HCT116 (cell line): Measurements from ENCODE around the gene LIPA. TPM values are rescaled to one million over a fixed set of nuclear protein-coding genes. Genes with fewer than 3 reads are reported as not detected.

Source experiments
- ATAC-seq: fragments of 200-7000 bp; cut with Tn5 transposase; 2 replicates; pipeline ENCODE4 v1.9.1; 2020; ENCODE audit warnings: mild to moderate bottlenecking, moderate library complexity
- BruUV-seq: library from RNA; stranded (reverse); fragments of 400-500 nt; replicated peaks from 2 replicates; lab custom pipeline; 2021; lab: Mats Ljungman, UMichigan
- CTCF ChIA-PET: fragments of 300-600 bp; sonication (Branson Sonifier 250); formaldehyde crosslinking; loops from one replicate; lab custom pipeline; 2021; ENCODE audit warnings: antibody characterized with exemption; lab: Charles Lee
- POLR2A ChIA-PET: fragments of 300-600, 350-600 bp; sonication (Branson Sonifier 250); formaldehyde crosslinking; loops from one replicate; lab custom pipeline; 2021; ENCODE audit warnings: antibody characterized with exemption; lab: Charles Lee
- RAD21 ChIA-PET, 2 experiments: fragments of 300-600 bp; sonication (Branson Sonifier 250); formaldehyde crosslinking; loops; one replicate each; lab custom pipeline; 2023; ENCODE audit warnings: low total read pairs in 2 of 2; ENCODE audit not compliant: uncharacterized antibody in 2 of 2, unreplicated experiment in 2 of 2, low non-redundant PET in 1 of 2; lab: Charles Lee
- DNase-seq: peaks from one replicate; pipeline ENCODE4 v3.0.0-alpha.2; 2010; ENCODE audit warnings: low read depth, low spot score
- H2AFZ ChIP-seq: fragments of 200-600 bp; shearing (Covaris generic), sonication (generic); 2 replicates; pipeline ENCODE4 v1.6.1; 2017; ENCODE audit warnings: low read depth, mixed run types, mixed read lengths, antibody characterized with exemption, low read length; ENCODE audit not compliant: poor library complexity, severe bottlenecking
- H3K27ac ChIP-seq: 2 replicates; pipeline ENCODE4 v1.5.1; 2012; ENCODE audit warnings: low read depth, low read length
- H3K27me3 ChIP-seq: fragments of 200-600 bp; sonication (generic); 2 replicates; pipeline ENCODE4 v1.6.1; 2016; ENCODE audit warnings: mixed run types, low read length, mixed read lengths; ENCODE audit not compliant: insufficient read depth
- H3K36me3 ChIP-seq, 2 experiments: fragments of 200-500 bp in 1 of 2; fragments of 200-600 bp in 1 of 2; sonication (Bioruptor generic) in 1 of 2; sonication (generic) in 1 of 2; 2 replicates each; pipeline versions ENCODE4 v1.5.1 to v1.6.1; 2014 to 2016; ENCODE audit warnings: low read length in 2 of 2, inconsistent platforms in 1 of 2, mixed read lengths in 1 of 2, mixed run types in 1 of 2; ENCODE audit not compliant: insufficient read depth in 2 of 2, control insufficient read depth in 1 of 2
- H3K4me1 ChIP-seq, 2 experiments: fragments of 200-600 bp in 1 of 2; sonication (generic) in 1 of 2; 2 replicates each; pipeline versions ENCODE4 v1.5.1 to v1.6.1; 2012 to 2017; ENCODE audit warnings: low read length in 2 of 2, inconsistent platforms in 1 of 2, mild to moderate bottlenecking in 1 of 2, mixed read lengths in 1 of 2, mixed run types in 1 of 2, moderate library complexity in 1 of 2; ENCODE audit not compliant: insufficient read depth in 2 of 2, control insufficient read depth in 1 of 2
- H3K4me2 ChIP-seq: fragments of 200-600 bp; sonication (generic); 2 replicates; pipeline ENCODE4 v1.6.1; 2017; ENCODE audit warnings: mixed run types, low read length, mixed read lengths
- H3K4me3 ChIP-seq, 2 experiments: fragments of 200-600 bp in 1 of 2; sonication (generic) in 1 of 2; replicated peaks in 1 of 2; 2 replicates each; pipeline ENCODE4 v1.5.1; 2011 to 2016; ENCODE audit warnings: low read length in 2 of 2, control low read depth in 1 of 2, low read depth in 1 of 2, mild to moderate bottlenecking in 1 of 2, mixed read lengths in 1 of 2, mixed run types in 1 of 2
- H3K79me2 ChIP-seq: fragments of 200-600 bp; sonication (generic); 2 replicates; pipeline ENCODE4 v1.6.1; 2017; ENCODE audit warnings: mild to moderate bottlenecking, mixed run types, low read length, moderate library complexity, mixed read lengths; ENCODE audit not compliant: insufficient read depth
- H3K9ac ChIP-seq: fragments of 200-600 bp; sonication (generic); 2 replicates; pipeline ENCODE4 v1.6.1; 2016; ENCODE audit warnings: low read length, mixed read lengths
- H3K9me2 ChIP-seq: fragments of 200-600 bp; sonication (generic), shearing (Covaris generic); 2 replicates; pipeline ENCODE4 v1.6.1; 2017; ENCODE audit warnings: mixed run types, mild to moderate bottlenecking, moderate library complexity; ENCODE audit not compliant: insufficient read depth
- H3K9me3 ChIP-seq, 2 experiments: fragments of 200-500 bp in 1 of 2; fragments of 200-600 bp in 1 of 2; sonication (Bioruptor generic) in 1 of 2; sonication (generic) in 1 of 2; 2 replicates each; pipeline ENCODE4 v1.6.1; 2014 to 2017; ENCODE audit warnings: low read length in 2 of 2, mixed read lengths in 2 of 2, inconsistent platforms in 1 of 2, low read depth in 1 of 2, mild to moderate bottlenecking in 1 of 2, mixed run types in 1 of 2, moderate library complexity in 1 of 2; ENCODE audit not compliant: control insufficient read depth in 1 of 2, insufficient read depth in 1 of 2
- H4K20me1 ChIP-seq: fragments of 200-600 bp; sonication (generic), shearing (Covaris generic); 2 replicates; pipeline ENCODE4 v1.6.1; 2017; ENCODE audit warnings: mixed run types, mild to moderate bottlenecking, moderate library complexity; ENCODE audit not compliant: insufficient read depth
- CBX3 ChIP-seq: IDR thresholded peaks from 2 replicates; pipeline ENCODE4 v1.6.1; 2012; ENCODE audit warnings: low read depth
- CEBPB ChIP-seq: IDR thresholded peaks from 2 replicates; pipeline ENCODE4 v1.6.1; 2012; ENCODE audit warnings: low read depth
- EZH2 ChIP-seq: fragments of 200-600 bp; sonication (generic); IDR thresholded peaks from 2 replicates; pipeline ENCODE4 v1.6.1; 2017; ENCODE audit warnings: antibody characterized with exemption, mixed run types
- FOSL1 ChIP-seq: IDR thresholded peaks from 2 replicates; pipeline ENCODE4 v1.6.1; 2012; ENCODE audit warnings: low read depth
- POLR2A ChIP-seq: IDR thresholded peaks from 2 replicates; pipeline ENCODE4 v1.7.0; 2011; ENCODE audit warnings: borderline replicate concordance; ENCODE audit not compliant: insufficient read depth, insufficient read length; ENCODE audit errors: extremely low read depth
- SIN3A ChIP-seq: IDR thresholded peaks from 2 replicates; pipeline ENCODE4 v1.6.1; 2012; ENCODE audit warnings: low read depth
- SP1 ChIP-seq: IDR thresholded peaks from 2 replicates; pipeline ENCODE4 v1.6.1; 2012; ENCODE audit warnings: low read depth
- SRF ChIP-seq: IDR thresholded peaks from 2 replicates; pipeline ENCODE4 v1.6.1; 2012; ENCODE audit warnings: low read depth
- TCF7L2 ChIP-seq: IDR thresholded peaks from 2 replicates; pipeline ENCODE4 v1.7.0; 2011; ENCODE audit warnings: borderline replicate concordance, inconsistent platforms; ENCODE audit not compliant: insufficient read depth, insufficient read length; ENCODE audit errors: extremely low read depth
- ZFX ChIP-seq: fragments of 450-650 bp; IDR thresholded peaks from 2 replicates; pipeline ENCODE4 v1.6.1; 2017
- ZNF274 ChIP-seq: fragments of 200-500 bp; sonication (Bioruptor generic); IDR thresholded peaks from 2 replicates; pipeline ENCODE4 v1.6.1; 2014; ENCODE audit warnings: mild to moderate bottlenecking, low read depth, low read length, inconsistent platforms
- intact Hi-C: fragments of 100-400 bp; cut with micrococcal nuclease; formaldehyde crosslinking; loops from 2 replicates; pipeline ENCODE4 v1.10.0; 2022
- total RNA-seq: library from RNA; stranded (reverse); gene quantifications from one replicate; pipeline ENCODE4 v1.2.1, GENCODE V29; 2021; ENCODE audit not compliant: unreplicated experiment
- TF ChIP-seq, protein P1 (sequence below): IDR thresholded peaks from 2 replicates; pipeline ENCODE4 v1.6.1; 2012; ENCODE audit warnings: low read depth

Gene LIPA
- total RNA-seq, 1 experiment from 2014 or later = 27.1 TPM

DNA sequence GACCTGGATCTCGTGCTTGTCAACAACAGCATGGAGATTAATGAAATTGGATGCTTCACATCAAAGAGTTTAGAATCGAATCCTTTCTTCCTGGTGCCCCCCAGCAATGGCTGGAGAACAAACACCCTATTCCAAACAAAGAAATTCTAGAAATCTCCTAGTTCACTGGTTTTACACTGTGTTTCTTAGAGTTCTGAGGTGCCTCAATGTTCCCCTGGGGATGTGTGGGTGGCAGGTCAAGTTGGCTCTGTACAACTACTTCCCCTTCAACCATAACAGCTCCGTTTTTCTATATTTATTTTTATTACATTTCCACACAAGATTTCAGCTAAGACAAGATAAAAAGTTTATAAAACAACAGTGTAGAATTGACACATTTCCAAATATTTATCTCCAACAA lies 66.9 kb downstream of the LIPA start:
- ATAC-seq (no peak), DNase-seq (no peak)
- Histone ChIP-seq H3K79me2 (no peaks in the 10 kb centered on the region), H3K27me3 (no peaks in the 10 kb centered on the region), H3K9me3 (no peaks in the 10 kb centered on the region), H3K36me3 (no peaks in the 10 kb centered on the region), H3K9me2 (no peaks in the 10 kb centered on the region), H3K4me2 (no peak overlapping the region), H3K9ac (no peak overlapping the region), H3K4me3 (no peak overlapping the region), H3K27ac (no peak overlapping the region), H4K20me1 (no peaks in the 10 kb centered on the region), H3K4me1 (no peaks in the 10 kb centered on the region), H2AFZ (no peak overlapping the region)
- ChIA-PET POLR2A (no interaction called here), RAD21 (interaction anchor here in 1 of 2 experiments (0.6 kb wide), 1 partner anchor 67 kb away, joined by 3 read pairs; no protein-coding TSS in a partner anchor), CTCF (no interaction called here)
- intact Hi-C loops = no loop called here
- BruUV-seq = no TSS peak
- TF ChIP-seq CBX3 (no peak), CEBPB (no peak), TCF7L2 (no peak), ZNF274 (no peak), POLR2A (no peak)

DNA sequence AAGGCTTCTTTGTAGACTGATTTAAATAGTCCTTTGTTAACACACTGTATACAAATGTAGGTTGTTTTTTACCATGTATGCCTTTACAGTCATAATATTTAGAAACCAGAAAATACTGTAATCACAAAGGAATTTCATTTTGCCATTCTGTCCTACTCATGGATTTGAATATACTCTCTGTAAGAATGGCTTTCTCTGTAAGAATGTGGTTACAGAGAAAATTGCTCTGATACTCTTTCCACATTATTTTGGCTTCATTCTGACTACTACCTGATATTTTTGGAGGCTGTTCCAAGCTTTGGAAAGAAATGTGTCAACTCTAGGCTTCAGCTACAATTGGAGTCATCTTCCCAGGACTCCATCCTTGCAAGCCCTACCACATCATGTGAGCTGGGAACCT lies 68.0 kb downstream of the LIPA start:
- RAD21 ChIA-PET = no interaction called here

More for the DNA sequence above, 68.0 kb downstream of the LIPA start:
- no peaks in the 10 kb centered on the region for H3K27me3 ChIP-seq
- no peaks in the 10 kb centered on the region for H3K9me2 ChIP-seq
- no peaks in the 10 kb centered on the region for H3K9me3 ChIP-seq
- no peak overlapping the region for H3K27ac ChIP-seq
- H3K36me3 ChIP-seq = no peaks in the 10 kb centered on the region
- intact Hi-C loops = no loop called here
- H2AFZ ChIP-seq = no peak overlapping the region
- no peaks in the 10 kb centered on the region for H4K20me1 ChIP-seq
- CTCF ChIA-PET = no interaction called here
- H3K4me1 ChIP-seq = no peaks in the 10 kb centered on the region
- H3K4me2 ChIP-seq = no peak overlapping the region
- no peak overlapping the region for H3K4me3 ChIP-seq
- TF ChIP-seq ZNF274 (no peak), TCF7L2 (no peak), EZH2 (no peak), SRF (no peak), ZFX (no peak), FOSL1 (no peak), SIN3A (no peak), SP1 (no peak), CBX3 (no peak)
- TF ChIP-seq, protein P1, sequence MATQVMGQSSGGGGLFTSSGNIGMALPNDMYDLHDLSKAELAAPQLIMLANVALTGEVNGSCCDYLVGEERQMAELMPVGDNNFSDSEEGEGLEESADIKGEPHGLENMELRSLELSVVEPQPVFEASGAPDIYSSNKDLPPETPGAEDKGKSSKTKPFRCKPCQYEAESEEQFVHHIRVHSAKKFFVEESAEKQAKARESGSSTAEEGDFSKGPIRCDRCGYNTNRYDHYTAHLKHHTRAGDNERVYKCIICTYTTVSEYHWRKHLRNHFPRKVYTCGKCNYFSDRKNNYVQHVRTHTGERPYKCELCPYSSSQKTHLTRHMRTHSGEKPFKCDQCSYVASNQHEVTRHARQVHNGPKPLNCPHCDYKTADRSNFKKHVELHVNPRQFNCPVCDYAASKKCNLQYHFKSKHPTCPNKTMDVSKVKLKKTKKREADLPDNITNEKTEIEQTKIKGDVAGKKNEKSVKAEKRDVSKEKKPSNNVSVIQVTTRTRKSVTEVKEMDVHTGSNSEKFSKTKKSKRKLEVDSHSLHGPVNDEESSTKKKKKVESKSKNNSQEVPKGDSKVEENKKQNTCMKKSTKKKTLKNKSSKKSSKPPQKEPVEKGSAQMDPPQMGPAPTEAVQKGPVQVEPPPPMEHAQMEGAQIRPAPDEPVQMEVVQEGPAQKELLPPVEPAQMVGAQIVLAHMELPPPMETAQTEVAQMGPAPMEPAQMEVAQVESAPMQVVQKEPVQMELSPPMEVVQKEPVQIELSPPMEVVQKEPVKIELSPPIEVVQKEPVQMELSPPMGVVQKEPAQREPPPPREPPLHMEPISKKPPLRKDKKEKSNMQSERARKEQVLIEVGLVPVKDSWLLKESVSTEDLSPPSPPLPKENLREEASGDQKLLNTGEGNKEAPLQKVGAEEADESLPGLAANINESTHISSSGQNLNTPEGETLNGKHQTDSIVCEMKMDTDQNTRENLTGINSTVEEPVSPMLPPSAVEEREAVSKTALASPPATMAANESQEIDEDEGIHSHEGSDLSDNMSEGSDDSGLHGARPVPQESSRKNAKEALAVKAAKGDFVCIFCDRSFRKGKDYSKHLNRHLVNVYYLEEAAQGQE = no peak
- H3K9ac ChIP-seq = no peak overlapping the region
- ATAC-seq (no peak), DNase-seq (no peak)
- no peaks in the 10 kb centered on the region for H3K79me2 ChIP-seq
- POLR2A ChIA-PET = no interaction called here
- no TSS peak for BruUV-seq
